ENCODE results near the gene SLC30A4. TPM values are rescaled to one million over a fixed set of nuclear protein-coding genes. Genes with fewer than 3 reads are reported as not detected.

SLC30A4 gene
- total RNA-seq, 2 donors from 2014 or later = 0.53 to 1.2 TPM

DNA sequence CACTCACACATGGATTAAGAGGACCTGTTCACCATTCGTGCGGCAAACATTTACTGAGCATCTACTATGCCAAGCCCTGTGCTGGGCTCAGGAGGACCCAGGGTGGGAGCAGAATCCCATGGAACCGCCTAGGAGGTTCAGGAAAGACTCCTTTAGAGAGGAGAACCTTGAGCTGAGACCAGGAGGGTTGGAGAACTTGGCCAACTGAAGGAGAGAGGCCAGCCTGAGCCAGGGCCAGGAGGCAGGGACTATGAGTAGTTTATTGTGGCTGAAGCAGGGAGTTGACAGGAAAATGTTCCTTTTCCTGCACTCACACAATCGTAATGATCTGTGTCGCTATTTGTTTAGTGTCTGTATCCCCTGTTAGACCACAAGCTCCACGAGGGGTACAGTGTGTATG lies 71.3 kb downstream of the SLC30A4 start:
- no peak overlapping the region for H3K27ac ChIP-seq (ENCODE audit: low read depth, low read length)
- TF ChIP-seq, protein P1, sequence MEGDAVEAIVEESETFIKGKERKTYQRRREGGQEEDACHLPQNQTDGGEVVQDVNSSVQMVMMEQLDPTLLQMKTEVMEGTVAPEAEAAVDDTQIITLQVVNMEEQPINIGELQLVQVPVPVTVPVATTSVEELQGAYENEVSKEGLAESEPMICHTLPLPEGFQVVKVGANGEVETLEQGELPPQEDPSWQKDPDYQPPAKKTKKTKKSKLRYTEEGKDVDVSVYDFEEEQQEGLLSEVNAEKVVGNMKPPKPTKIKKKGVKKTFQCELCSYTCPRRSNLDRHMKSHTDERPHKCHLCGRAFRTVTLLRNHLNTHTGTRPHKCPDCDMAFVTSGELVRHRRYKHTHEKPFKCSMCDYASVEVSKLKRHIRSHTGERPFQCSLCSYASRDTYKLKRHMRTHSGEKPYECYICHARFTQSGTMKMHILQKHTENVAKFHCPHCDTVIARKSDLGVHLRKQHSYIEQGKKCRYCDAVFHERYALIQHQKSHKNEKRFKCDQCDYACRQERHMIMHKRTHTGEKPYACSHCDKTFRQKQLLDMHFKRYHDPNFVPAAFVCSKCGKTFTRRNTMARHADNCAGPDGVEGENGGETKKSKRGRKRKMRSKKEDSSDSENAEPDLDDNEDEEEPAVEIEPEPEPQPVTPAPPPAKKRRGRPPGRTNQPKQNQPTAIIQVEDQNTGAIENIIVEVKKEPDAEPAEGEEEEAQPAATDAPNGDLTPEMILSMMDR (conservative IDR thresholded peaks at IDR 0.05) = no peak
- H3K27ac Mint-ChIP-seq = no peak overlapping the region
- H3K4me1 ChIP-seq (ENCODE audit: control insufficient read depth, insufficient read depth, low read length) = no peaks in the 10 kb centered on the region
- WGBS, 2 experiments (ENCODE audit: insufficient coverage in 1 of 2, insufficient read length in 1 of 2) = 95 to 96% methylated on average over 5 to 6 of the region's 6 CpGs
- H3K4me3 Mint-ChIP-seq = no peak overlapping the region
- no peak overlapping the region for H3K4me3 ChIP-seq (ENCODE audit: low read length)
- H3K36me3 Mint-ChIP-seq (ENCODE audit: low read depth) = peaks cover 2% of the 10 kb centered on the region
- peaks cover 30% of the 10 kb centered on the region for H3K9me3 Mint-ChIP-seq
- H3K27me3 Mint-ChIP-seq (ENCODE audit: insufficient read depth) = peaks cover 22% of the 10 kb centered on the region
- H3K9ac ChIP-seq (ENCODE audit: extremely low read depth, low read length, poor library complexity, severe bottlenecking) = no peak overlapping the region
- H3K4me1 Mint-ChIP-seq = peaks cover 2% of the 10 kb centered on the region
- no peak for DNase-seq
- no peaks in the 10 kb centered on the region for H3K36me3 ChIP-seq (ENCODE audit: control insufficient read depth, insufficient read depth, low read length)
- H3K27me3 ChIP-seq (ENCODE audit: control insufficient read depth, insufficient read depth, low read length, poor library complexity, severe bottlenecking) = no peaks in the 10 kb centered on the region
- peaks cover 12% of the 10 kb centered on the region for H3K9me3 ChIP-seq (ENCODE audit: control insufficient read depth, low read length)

DNA sequence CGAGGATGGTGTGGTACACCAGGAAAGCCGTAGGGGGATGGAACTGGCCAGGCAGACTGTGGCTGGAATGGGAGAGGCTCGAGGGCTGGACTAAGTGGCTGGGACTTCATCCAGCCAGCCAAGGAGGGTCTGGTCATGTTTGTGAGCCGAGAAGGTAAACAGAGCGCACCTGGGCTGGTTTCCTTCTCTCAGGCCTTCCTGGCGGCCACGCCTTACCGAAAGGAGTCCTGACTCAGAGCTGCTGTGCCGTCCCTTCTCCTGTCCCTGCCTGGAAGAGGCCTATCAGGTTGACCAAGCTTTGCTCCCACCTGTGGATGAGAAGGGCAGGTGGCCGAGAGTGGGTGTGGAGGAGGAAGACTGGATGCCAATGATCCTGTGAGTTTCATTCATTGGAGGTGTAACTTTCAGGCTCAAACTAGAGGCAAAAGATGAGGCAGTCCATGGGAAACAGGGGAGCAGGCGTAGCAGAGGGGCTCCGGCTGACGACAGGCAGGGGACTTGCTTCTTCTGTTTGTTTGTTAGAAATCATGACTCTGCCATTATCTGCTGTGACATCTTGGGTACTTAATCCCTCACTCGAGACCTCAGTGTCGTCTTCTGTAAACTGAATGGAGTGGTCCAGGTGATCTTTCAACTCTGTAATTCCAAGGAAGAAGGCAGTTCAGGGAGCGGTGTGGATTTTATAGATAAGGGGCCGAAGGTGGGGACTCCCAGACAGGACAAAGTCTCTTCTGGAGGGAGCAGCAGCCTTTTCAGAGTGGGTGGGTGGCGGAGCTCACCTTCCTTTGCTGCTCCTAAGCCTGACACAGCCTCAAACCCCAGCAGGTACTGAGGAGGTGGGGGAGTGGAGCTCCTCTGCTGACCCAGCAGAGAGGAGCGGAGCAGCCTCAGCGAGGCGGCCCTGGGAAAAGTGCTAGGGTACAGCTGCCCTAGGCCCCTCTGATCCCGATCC lies 72.4 kb downstream of the SLC30A4 start:
- peaks cover 29% of the 10 kb centered on the region for H3K27me3 Mint-ChIP-seq (ENCODE audit: insufficient read depth)
- no peak overlapping the region for H3K9ac ChIP-seq (ENCODE audit: extremely low read depth, low read length, poor library complexity, severe bottlenecking)
- H3K27me3 ChIP-seq (ENCODE audit: control insufficient read depth, insufficient read depth, low read length, poor library complexity, severe bottlenecking) = no peaks in the 10 kb centered on the region
- peaks cover 2% of the 10 kb centered on the region for H3K36me3 Mint-ChIP-seq (ENCODE audit: low read depth)
- peaks cover 30% of the 10 kb centered on the region for H3K9me3 Mint-ChIP-seq
- H3K36me3 ChIP-seq (ENCODE audit: control insufficient read depth, insufficient read depth, low read length) = no peaks in the 10 kb centered on the region
- H3K4me3 ChIP-seq (ENCODE audit: low read length) = no peak overlapping the region
- no peak overlapping the region for H3K4me3 Mint-ChIP-seq
- H3K27ac Mint-ChIP-seq = no peak overlapping the region
- TF ChIP-seq, protein P1 (conservative IDR thresholded peaks at IDR 0.05) = no peak
- H3K4me1 Mint-ChIP-seq = peaks cover 2% of the 10 kb centered on the region
- no peak for DNase-seq
- peaks cover 12% of the 10 kb centered on the region for H3K9me3 ChIP-seq (ENCODE audit: control insufficient read depth, low read length)
- WGBS, 2 experiments (ENCODE audit: insufficient coverage in 1 of 2, insufficient read length in 1 of 2) = 90 to 91% methylated on average over 21 to 22 of the region's 22 CpGs
- no peak overlapping the region for H3K27ac ChIP-seq (ENCODE audit: low read depth, low read length)
- no peaks in the 10 kb centered on the region for H3K4me1 ChIP-seq (ENCODE audit: control insufficient read depth, insufficient read depth, low read length)

DNA sequence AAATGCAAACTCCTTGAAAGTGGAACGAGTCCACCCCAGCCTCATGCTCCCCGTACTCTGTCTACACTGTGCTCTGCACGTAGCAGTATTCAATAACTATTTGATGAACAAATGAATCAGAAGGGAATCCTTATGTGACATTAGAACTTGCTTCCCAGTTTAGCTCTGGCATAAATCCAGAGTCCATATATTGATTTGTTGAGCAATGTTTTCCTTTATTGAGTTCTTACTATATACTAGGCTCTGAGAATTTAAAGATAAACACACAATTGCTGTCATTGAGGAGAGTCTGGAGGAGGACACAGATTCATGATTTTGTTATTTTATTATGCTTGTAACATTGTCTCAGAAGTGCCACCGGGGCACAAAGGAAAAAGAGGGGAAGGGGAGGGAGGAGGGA lies 73.2 kb downstream of the SLC30A4 start:
- Histone ChIP-seq H3K9ac (ENCODE audit: extremely low read depth, low read length, poor library complexity, severe bottlenecking) (no peak overlapping the region), H3K27me3 (ENCODE audit: control insufficient read depth, insufficient read depth, low read length, poor library complexity, severe bottlenecking) (no peaks in the 10 kb centered on the region), H3K36me3 (ENCODE audit: control insufficient read depth, insufficient read depth, low read length) (no peaks in the 10 kb centered on the region), H3K9me3 (ENCODE audit: control insufficient read depth, low read length) (peaks cover 12% of the 10 kb centered on the region), H3K4me3 (ENCODE audit: low read length) (no peak overlapping the region), H3K4me1 (ENCODE audit: control insufficient read depth, insufficient read depth, low read length) (no peaks in the 10 kb centered on the region), H3K27ac (ENCODE audit: low read depth, low read length) (no peak overlapping the region)
- peaks cover 30% of the 10 kb centered on the region for H3K27me3 Mint-ChIP-seq (ENCODE audit: insufficient read depth)
- no peak for DNase-seq
- H3K36me3 Mint-ChIP-seq (ENCODE audit: low read depth) = peaks cover 2% of the 10 kb centered on the region
- TF ChIP-seq, protein P1 (conservative IDR thresholded peaks at IDR 0.05) = no peak
- no peak overlapping the region for H3K27ac Mint-ChIP-seq
- peaks cover 30% of the 10 kb centered on the region for H3K9me3 Mint-ChIP-seq
- peaks cover 2% of the 10 kb centered on the region for H3K4me1 Mint-ChIP-seq
- H3K4me3 Mint-ChIP-seq = no peak overlapping the region
- 92 to 96% methylated on average over 4 of the region's 4 CpGs for WGBS, 2 experiments (ENCODE audit: insufficient coverage in 1 of 2, insufficient read length in 1 of 2)
